Mesenchymal stem cell (in vitro differentiated cells and primary cell): ENCODE results near the gene EMC9.
A peak's percentile ranks its signal among the peaks of the same experiment; 100 is the strongest.

Experiments used
- DNase-seq: peaks from one replicate; pipeline ENCODE4 v3.0.0-alpha.2; 2013
- H2AFZ ChIP-seq: one replicate; pipeline ENCODE4 v1.6.1; 2013; ENCODE audit warnings: low read depth, mild to moderate bottlenecking, control low read depth, inconsistent platforms, low read length, moderate library complexity
- H2AK5ac ChIP-seq: 2 replicates; pipeline ENCODE4 v1.6.1; 2013; ENCODE audit warnings: low read length, moderate library complexity, mild to moderate bottlenecking, inconsistent platforms; ENCODE audit not compliant: severe bottlenecking
- H2BK120ac ChIP-seq: one replicate; pipeline ENCODE4 v1.6.1; 2013; ENCODE audit warnings: low read depth, mild to moderate bottlenecking, inconsistent platforms, low read length, moderate library complexity
- H2BK12ac ChIP-seq, 2 experiments: one replicate each; pipeline ENCODE4 v1.6.1; 2013; ENCODE audit warnings: inconsistent platforms in 2 of 2, low read length in 2 of 2, mild to moderate bottlenecking in 2 of 2, moderate library complexity in 2 of 2, control low read depth in 1 of 2
- H2BK15ac ChIP-seq: one replicate; pipeline ENCODE4 v1.6.1; 2013; ENCODE audit warnings: mild to moderate bottlenecking, low read depth, inconsistent platforms; ENCODE audit not compliant: poor library complexity, severe bottlenecking
- H2BK5ac ChIP-seq: 2 replicates; pipeline ENCODE4 v1.6.1; 2013; ENCODE audit warnings: low read depth, mild to moderate bottlenecking, low read length, control low read depth, inconsistent platforms; ENCODE audit not compliant: poor library complexity, severe bottlenecking
- H3K14ac ChIP-seq, 2 experiments: one replicate each; pipeline ENCODE4 v1.6.1; 2013; ENCODE audit warnings: inconsistent platforms in 2 of 2, low read length in 2 of 2, control low read depth in 1 of 2, mild to moderate bottlenecking in 1 of 2, moderate library complexity in 1 of 2
- H3K18ac ChIP-seq, 2 experiments: one replicate each; pipeline ENCODE4 v1.6.1; 2013; ENCODE audit warnings: inconsistent platforms in 2 of 2, low read length in 2 of 2, control low read depth in 1 of 2, low read depth in 1 of 2, mild to moderate bottlenecking in 1 of 2
- H3K23ac ChIP-seq, 2 experiments: one replicate each; pipeline ENCODE4 v1.6.1; 2013; ENCODE audit warnings: inconsistent platforms in 2 of 2, low read length in 2 of 2, mild to moderate bottlenecking in 2 of 2, moderate library complexity in 2 of 2, control low read depth in 1 of 2
- H3K27ac ChIP-seq: 2 replicates; pipeline ENCODE4 v1.5.1; 2013; ENCODE audit warnings: mild to moderate bottlenecking, moderate library complexity, low read length, control low read depth, inconsistent platforms; ENCODE audit not compliant: poor library complexity, severe bottlenecking
- H3K27me3 ChIP-seq, 2 experiments: 2 replicates each; pipeline versions ENCODE4 v1.6.1 to v1.7.0; 2013; ENCODE audit warnings: low read length in 2 of 2, mild to moderate bottlenecking in 2 of 2, moderate library complexity in 2 of 2, control low read depth in 1 of 2, inconsistent platforms in 1 of 2; ENCODE audit not compliant: control insufficient read depth in 1 of 2, insufficient read depth in 1 of 2
- H3K36me3 ChIP-seq, 2 experiments: 2 replicates each; pipeline versions ENCODE4 v1.6.1 to v1.7.0; 2013; ENCODE audit warnings: low read length in 2 of 2, control low read depth in 1 of 2, inconsistent platforms in 1 of 2, low read depth in 1 of 2, mild to moderate bottlenecking in 1 of 2; ENCODE audit not compliant: insufficient read depth in 2 of 2, control insufficient read depth in 1 of 2
- H3K4ac ChIP-seq, 2 experiments: one replicate each; pipeline ENCODE4 v1.6.1; 2013; ENCODE audit warnings: inconsistent platforms in 2 of 2, low read length in 2 of 2, mild to moderate bottlenecking in 2 of 2, moderate library complexity in 2 of 2, control low read depth in 1 of 2, low read depth in 1 of 2
- H3K4me1 ChIP-seq: 2 replicates; pipeline ENCODE4 v1.6.1; 2013; ENCODE audit warnings: low read depth, low read length, control low read depth; ENCODE audit not compliant: control insufficient read depth, insufficient read depth
- H3K4me2 ChIP-seq: 2 replicates; pipeline ENCODE4 v1.6.1; 2013; ENCODE audit warnings: low read length, mild to moderate bottlenecking, inconsistent platforms; ENCODE audit not compliant: poor library complexity, severe bottlenecking
- H3K4me3 ChIP-seq, 2 experiments: 2 replicates each; pipeline versions ENCODE4 v1.5.1 to v1.7.0; 2013; ENCODE audit warnings: low read length in 2 of 2, mild to moderate bottlenecking in 2 of 2, control low read depth in 1 of 2, low read depth in 1 of 2; ENCODE audit not compliant: insufficient read depth in 1 of 2
- H3K79me1 ChIP-seq: replicated peaks from 2 replicates; pipeline ENCODE4 v1.6.1; 2013; ENCODE audit warnings: mild to moderate bottlenecking, control low read depth, low read length, inconsistent platforms; ENCODE audit not compliant: poor library complexity, severe bottlenecking
- H3K9ac ChIP-seq: 2 replicates; pipeline ENCODE4 v1.7.0; 2013; ENCODE audit warnings: mild to moderate bottlenecking, low read length, moderate library complexity
- H3K9me3 ChIP-seq: 2 replicates; pipeline ENCODE4 v1.7.0; 2013; ENCODE audit warnings: mild to moderate bottlenecking, low read length; ENCODE audit not compliant: control insufficient read depth
- H4K8ac ChIP-seq: one replicate; pipeline ENCODE4 v1.6.1; 2013; ENCODE audit warnings: inconsistent platforms, mild to moderate bottlenecking, low read length, moderate library complexity
- H4K91ac ChIP-seq: one replicate; pipeline ENCODE4 v1.6.1; 2013; ENCODE audit warnings: mild to moderate bottlenecking, low read length, inconsistent platforms
- WGBS: methylation state at CpG from one replicate; pipeline ENCODE4 v1.1.7; 2013; ENCODE audit warnings: mixed read lengths; 5-methylcytosine and 5-hydroxymethylcytosine counted together

The EMC9 gene

DNA sequence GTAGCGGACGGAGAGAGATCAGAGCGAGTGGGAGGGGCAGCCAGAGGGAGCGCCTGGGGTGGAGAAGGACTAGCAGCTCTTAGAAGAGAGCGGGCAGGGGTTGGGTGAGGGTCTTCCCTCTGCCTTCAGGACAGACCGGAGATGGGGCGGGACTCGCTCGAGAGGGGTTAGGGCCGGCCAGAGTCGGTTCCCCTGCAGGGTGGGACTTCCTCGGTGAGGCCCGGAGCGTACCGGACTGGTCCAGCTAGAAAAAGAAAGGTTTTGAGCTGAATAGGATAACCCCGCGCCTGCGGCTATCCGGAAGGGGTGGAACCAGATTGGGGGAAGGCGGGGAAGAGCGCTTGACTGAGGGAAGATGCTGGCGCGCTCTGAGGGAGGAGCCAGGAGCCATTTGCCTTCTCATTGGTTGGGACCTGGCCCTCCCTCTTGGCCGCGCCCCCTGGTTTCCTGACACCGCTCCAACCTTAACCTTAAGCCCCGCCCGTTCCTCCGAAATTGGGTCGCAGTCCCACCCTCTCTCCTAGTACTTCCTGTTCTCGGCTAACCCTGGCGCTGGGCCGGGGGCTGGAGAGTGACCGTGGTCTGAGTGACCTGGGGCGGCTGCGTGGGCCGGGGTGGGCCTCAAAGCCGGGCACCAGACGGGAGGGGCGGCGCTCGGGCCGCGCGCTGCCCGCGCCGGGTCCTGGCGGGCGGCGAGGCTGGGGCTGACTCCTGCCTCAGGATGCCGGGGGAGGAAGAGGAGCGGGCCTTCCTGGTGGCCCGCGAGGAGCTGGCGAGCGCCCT lies 5.8 kb upstream of the EMC9 start, which contains the start of gene RNF31:
Gene RNF31, plus strand, starts transcription at position 521 of the 783 bp plus-strand sequence. Its CDS starts 201 bp downstream, at position 722.
- H3K14ac ChIP-seq, result peak within 1 kb of the TSS in 1 of 2 experiments; percentile 91
- under 1% methylated on average over 50 of the region's 57 CpGs for WGBS
- peak within 1 kb of the TSS; percentile 94 for H3K9ac ChIP-seq

DNA sequence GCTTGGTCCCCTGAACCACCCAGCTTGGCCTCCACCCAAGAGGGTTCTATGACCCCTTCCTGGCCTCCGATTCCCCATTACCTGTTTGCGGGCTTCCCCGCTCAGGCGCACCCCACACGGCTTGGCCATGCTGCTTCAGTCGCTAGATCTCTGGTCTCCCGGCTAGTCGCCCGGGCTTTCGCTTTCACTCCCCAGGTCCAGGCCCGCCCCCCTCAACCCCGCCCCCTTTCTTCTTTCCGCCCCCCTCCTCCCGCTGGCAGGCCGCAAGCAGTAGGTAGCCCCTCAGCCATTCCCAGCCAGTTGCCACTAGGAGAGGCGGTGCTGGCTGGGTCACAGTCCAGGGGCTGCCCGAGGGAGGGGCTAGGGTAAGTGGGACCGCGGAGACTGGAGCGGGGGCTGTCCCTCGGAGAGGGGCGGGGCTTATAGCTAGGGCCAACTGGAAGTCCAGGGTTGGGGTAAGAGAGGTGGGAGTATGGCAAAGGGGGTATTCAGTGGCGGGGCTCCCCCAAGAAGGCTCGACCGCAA lies 5.1 kb upstream of the EMC9 start, which contains the start of gene PSME2:
Gene PSME2, minus strand, starts transcription at position 158 of the 525 bp plus-strand sequence. Its CDS starts 29 bp downstream, at position 129.
- H3K18ac ChIP-seq, result peak within 1 kb of the TSS; percentile 87 to 88
- peak; percentile 99 for DNase-seq
- no peaks in the 10 kb centered on the region for H3K27me3 ChIP-seq
- peaks cover 18% of the 10 kb centered on the region for H3K4me1 ChIP-seq
- H2BK5ac ChIP-seq, result no peak within 1 kb of the TSS
- peak within 1 kb of the TSS; percentile 67 for H2BK120ac ChIP-seq
- 1% methylated on average over 22 of the region's 25 CpGs for WGBS
- peaks cover 32 to 50% of the 10 kb centered on the region in 2 experiments for H3K36me3 ChIP-seq
- H3K4me2 ChIP-seq, result peak within 1 kb of the TSS; percentile 96
- H3K27ac ChIP-seq, result peak within 1 kb of the TSS; percentile 81
- peak within 1 kb of the TSS; percentile 66 for H4K91ac ChIP-seq
- peak within 1 kb of the TSS; percentile 97 for H2BK15ac ChIP-seq
- H3K14ac ChIP-seq, result peak within 1 kb of the TSS in 1 of 2 experiments; percentile 87
- peak within 1 kb of the TSS; percentile 43 for H2AFZ ChIP-seq
- peak within 1 kb of the TSS; percentile 94 for H3K9ac ChIP-seq
- H4K8ac ChIP-seq, result peak within 1 kb of the TSS; percentile 85
- H3K23ac ChIP-seq, result peak within 1 kb of the TSS in 1 of 2 experiments; percentile 75
- no peak within 1 kb of the TSS for H2AK5ac ChIP-seq
- H3K4ac ChIP-seq, result peak within 1 kb of the TSS; percentile 66 to 89
- peak within 1 kb of the TSS; percentile 92 to 96 for H3K4me3 ChIP-seq
- peak within 1 kb of the TSS; percentile 40 to 44 for H2BK12ac ChIP-seq
- H3K79me1 ChIP-seq, result peaks cover 35% of the 10 kb centered on the region
- H3K9me3 ChIP-seq, result no peaks in the 10 kb centered on the region

More for the DNA sequence above, 5.8 kb upstream of the EMC9 start, which contains the start of gene RNF31:
- peak within 1 kb of the TSS; percentile 96 for H3K4me2 ChIP-seq
- H3K27ac ChIP-seq, result peak within 1 kb of the TSS; percentile 81
- peak within 1 kb of the TSS; percentile 66 for H4K91ac ChIP-seq
- H2BK5ac ChIP-seq, result no peak within 1 kb of the TSS
- H3K79me1 ChIP-seq, result peaks cover 39% of the 10 kb centered on the region
- H3K18ac ChIP-seq, result peak within 1 kb of the TSS; percentile 87 to 88
- H3K23ac ChIP-seq, result peak within 1 kb of the TSS in 1 of 2 experiments; percentile 75
- peak within 1 kb of the TSS; percentile 85 for H4K8ac ChIP-seq
- H3K27me3 ChIP-seq, result no peaks in the 10 kb centered on the region
- no peaks in the 10 kb centered on the region for H3K9me3 ChIP-seq
- H3K4me3 ChIP-seq, result peak within 1 kb of the TSS; percentile 92 to 96
- peak within 1 kb of the TSS; percentile 43 for H2AFZ ChIP-seq
- peaks cover 18% of the 10 kb centered on the region for H3K4me1 ChIP-seq
- H2BK12ac ChIP-seq, result peak within 1 kb of the TSS; percentile 44 to 55
- H3K36me3 ChIP-seq, result peaks cover 37 to 57% of the 10 kb centered on the region in 2 experiments
- H2BK120ac ChIP-seq, result peak within 1 kb of the TSS; percentile 67
- DNase-seq, result peak; percentile 98
- H2AK5ac ChIP-seq, result peak within 1 kb of the TSS; percentile 10
- peak within 1 kb of the TSS; percentile 89 to 96 for H3K4ac ChIP-seq
- H2BK15ac ChIP-seq, result peak within 1 kb of the TSS; percentile 97

DNA sequence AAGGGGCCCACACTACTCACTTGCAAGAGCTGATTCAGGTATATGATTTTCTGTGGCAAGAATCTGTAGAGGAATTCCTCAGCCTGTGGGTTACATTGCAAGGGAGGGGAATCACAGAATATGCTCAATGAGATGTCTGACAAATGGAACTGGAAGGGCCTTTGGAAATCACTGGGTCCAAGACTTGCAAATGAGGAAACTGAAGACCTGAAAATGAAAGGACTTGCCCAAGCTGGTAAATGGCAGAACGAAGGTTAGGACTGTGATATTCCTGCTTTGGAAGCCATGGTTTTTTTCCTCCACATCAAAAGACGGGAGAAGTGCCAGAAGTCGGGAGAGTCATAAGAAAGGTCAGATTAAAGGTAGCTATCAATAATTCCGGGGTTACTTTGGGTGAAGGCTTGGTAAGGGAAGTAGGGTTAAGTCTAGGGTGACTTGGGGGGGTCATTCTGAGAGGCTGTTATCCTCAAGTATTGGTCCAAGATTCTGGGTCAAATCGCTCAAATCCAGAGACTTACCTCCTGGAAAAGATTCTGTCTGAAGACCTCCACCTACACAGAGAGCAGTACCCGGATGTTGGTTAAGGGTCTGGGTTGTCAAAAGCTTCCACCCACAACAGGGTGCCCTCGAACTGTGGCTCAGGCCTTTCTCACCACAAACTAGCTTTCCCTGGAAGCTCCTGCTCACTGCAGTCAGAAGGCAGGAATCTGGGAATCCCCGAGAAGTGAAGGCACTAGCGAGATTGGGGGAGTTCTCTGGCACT lies 4.5 kb upstream of the EMC9 start:
- H2BK12ac ChIP-seq, result peak overlapping the region in 1 of 2 experiments; percentile 44
- no peak overlapping the region for H3K23ac ChIP-seq
- H2AK5ac ChIP-seq, result no peak overlapping the region
- H3K14ac ChIP-seq, result peak overlapping the region in 1 of 2 experiments; percentile 87
- peak overlapping the region; percentile 66 for H4K91ac ChIP-seq
- peak overlapping the region; percentile 41 to 87 for H3K18ac ChIP-seq
- peak overlapping the region; percentile 55 for H2BK15ac ChIP-seq
- peak; percentile 92 for DNase-seq
- peak overlapping the region; percentile 94 for H3K9ac ChIP-seq
- peaks cover 26 to 44% of the 10 kb centered on the region in 2 experiments for H3K36me3 ChIP-seq
- H3K79me1 ChIP-seq, result peaks cover 29% of the 10 kb centered on the region
- peak overlapping the region; percentile 81 for H3K27ac ChIP-seq
- H2BK5ac ChIP-seq, result no peak overlapping the region
- H3K4me3 ChIP-seq, result peak overlapping the region; percentile 67 to 96
- WGBS, result 40% methylated on average over 8 of the region's 9 CpGs
- no peaks in the 10 kb centered on the region for H3K9me3 ChIP-seq
- H4K8ac ChIP-seq, result no peak overlapping the region
- peaks cover 18% of the 10 kb centered on the region for H3K4me1 ChIP-seq
- H3K4ac ChIP-seq, result peak overlapping the region; percentile 2 to 19
- H2BK120ac ChIP-seq, result no peak overlapping the region
- H2AFZ ChIP-seq, result peak overlapping the region; percentile 43
- H3K27me3 ChIP-seq, result no peaks in the 10 kb centered on the region
- H3K4me2 ChIP-seq, result peak overlapping the region; percentile 76
